NK-92 treated with Interleukin-12 subunit alpha and Interleukin-12 subunit beta, amount 100 ng/mL, for 24 hours (cell line): ENCODE results near the gene ITGA2B.
"Not testable (repeated sequence)": the region's sequence is repeated elsewhere in the genome, so short reads cannot be mapped to it uniquely, and the experiment has no call there.

Experiments used
- DNase-seq: peaks from one replicate; lab custom pipeline; 2025; lab: John Stamatoyannopoulos, UW

ITGA2B gene

DNA sequence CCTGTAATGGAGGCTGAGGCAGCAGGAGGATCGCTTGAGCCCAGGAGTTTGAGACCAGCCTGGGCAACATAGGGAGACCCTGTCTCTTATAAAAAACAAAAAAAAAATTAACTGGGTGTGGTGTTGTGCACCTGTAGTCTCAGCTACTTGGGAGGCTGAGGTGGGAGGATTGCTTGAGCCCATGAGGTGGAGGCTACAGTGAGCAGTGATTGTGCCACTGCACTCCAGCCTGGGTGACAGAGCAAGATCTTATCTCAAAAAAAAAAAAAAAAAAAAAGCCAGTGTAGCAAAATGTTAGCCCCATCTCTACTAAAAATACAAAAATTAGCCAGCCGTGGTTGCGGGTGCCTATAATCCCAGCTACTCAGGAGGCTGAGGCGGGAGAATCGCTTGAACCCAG, 59.2 kb downstream of the ITGA2B start:
- not testable (repeated sequence) for DNase-seq

DNA sequence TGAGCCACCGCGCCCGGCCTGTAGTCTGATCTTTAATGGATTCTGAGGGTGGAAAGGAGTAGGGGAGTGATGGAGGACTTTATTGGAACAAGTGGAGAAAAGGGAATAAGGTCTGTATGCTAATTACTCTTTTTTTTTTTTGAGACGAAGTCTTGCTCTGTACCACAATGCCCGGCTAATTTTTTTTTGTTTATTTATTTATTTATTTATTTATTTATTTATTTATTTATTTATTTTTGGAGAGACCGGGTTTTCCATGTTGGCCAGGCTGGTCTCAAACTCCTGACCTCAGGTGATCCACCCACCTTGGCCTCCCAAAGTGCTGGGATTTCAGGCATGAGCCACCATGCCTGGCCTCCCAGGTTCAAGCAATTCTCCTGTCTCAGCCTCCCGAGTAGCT, 59.9 kb downstream of the ITGA2B start:
- not testable (repeated sequence) for DNase-seq

DNA sequence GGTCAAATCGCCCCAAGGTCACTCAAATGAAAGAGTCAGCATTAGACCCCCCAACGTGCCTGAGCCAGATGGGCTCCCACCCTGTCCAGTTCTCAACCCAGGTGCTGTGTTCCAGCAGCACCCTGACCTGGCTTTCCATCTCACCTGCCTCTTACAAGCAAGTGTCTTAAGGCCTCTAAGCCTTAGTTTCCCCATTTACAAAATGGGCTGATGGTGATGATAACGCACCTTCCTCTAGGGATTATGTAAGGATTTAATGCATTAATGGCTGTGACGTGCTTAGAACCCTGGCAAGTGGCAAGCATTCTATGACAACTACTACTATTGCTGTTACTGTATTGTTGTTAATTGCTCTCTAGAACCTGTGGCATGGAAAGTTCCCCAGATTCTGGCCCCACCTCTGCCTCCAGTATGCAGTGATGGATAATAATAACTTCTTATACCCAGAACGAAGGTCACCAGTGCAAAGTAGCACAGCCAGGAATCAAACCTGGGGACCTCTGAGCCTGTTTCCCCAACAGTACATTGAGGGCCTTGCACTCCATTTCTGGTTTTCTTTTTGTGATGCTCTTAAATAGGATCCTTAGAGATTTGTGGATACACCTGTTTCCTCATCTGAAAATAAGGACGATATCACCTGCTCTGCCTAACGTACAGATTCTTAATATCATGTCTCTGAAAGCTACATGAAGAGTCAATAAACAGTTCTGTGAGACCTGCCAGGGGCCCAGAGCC, 61.6 kb downstream of the ITGA2B start:
- no peak for DNase-seq

- peak; percentile 96 for DNase-seq
Observed at GRCh38 chr17:44326861-44327444, 62.5 kb downstream of the ITGA2B start.

DNA sequence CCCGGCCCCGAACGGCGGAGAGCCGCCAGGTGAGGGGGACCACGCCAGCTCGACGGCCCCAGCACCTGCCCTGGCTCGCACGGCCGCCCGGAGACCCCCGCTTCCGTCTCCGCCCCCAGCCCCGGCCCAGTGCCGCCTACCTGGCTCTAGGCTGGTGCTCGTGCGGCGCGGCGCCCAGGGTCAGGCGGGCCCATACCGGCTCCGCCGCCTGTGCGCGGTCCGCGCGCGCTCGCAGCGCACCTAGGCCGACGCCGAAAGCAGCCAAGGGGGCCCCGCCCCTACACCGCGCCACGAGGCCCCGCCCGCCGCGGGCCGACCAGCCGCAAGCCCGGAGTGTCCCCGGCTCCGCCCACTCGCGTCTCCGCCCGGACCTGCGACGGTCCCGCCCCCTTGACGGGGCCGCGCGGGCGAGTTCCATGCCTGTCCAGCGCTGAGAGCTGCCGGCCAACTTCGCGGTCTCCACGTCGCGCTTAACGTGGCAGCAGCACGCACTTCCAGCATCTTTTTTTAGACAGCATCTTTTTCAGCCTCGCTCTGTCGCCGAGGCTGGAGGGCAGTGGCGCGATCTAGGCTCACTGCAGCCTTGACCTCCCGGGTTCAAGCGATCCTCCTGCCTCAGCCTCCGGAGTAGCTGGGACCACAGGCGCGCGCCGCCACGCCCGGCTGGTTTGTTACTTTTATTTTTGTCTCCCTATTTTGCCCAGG, 64.7 kb downstream of the ITGA2B start, which contains the start of gene SLC25A39:
TSS of gene SLC25A39 (minus strand) at position 253 of the 705 bp plus-strand sequence. CDS start 1,261 bp downstream, outside the sequence.
- DNase-seq = peak; percentile 88

- DNase-seq = no peak
Observed at GRCh38 chr17:44324092-44324570, 65.3 kb downstream of the ITGA2B start.

DNA sequence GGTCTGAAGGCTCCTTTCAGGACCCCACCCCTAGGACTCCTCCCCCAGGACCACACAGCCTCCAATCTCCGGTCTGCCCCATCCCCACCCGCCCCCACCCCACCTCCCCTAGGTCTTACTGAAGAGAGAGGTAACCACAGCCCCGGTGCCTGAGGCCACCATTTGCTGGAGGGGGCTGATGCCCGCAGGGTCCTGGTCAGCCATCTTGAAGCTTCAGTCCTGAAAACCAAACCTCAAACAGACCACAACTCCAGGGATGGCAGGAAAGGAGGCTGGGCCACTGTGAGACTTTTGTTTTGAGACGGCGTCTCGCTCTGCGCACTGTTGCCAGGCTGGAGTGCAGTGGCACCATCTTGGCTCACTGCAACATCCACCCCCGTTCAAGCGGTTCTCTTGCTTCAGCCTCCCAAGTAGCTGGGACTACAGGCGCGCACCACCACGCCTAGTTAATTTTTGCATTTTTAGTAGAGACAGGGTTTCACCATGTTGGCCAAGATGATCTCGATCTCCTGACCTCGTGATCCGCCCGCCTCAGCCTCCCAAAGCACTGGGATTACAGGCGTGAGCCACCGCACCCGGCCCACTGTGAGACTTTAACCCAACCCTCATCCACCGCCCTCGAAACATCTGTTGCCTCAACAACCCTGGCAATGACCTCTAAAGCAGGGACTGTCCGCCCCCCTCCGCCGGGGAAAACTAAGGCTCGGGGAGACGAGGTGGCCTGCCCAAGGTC, 65.9 kb downstream of the ITGA2B start:
- DNase-seq = no peak

GRCh38 chr17:44322236-44322895, 67.1 kb downstream of the ITGA2B start:
- no peak for DNase-seq
